Stomach smooth muscle (tissue), 2 donors: ENCODE results near the gene GRK6.
A peak's percentile ranks its signal among the peaks of the same experiment; 100 is the strongest.

ENCODE experiments used
- H3K27ac ChIP-seq: one replicate; pipeline ENCODE4 v1.7.0; 2013; ENCODE audit warnings: mild to moderate bottlenecking, low read length, inconsistent platforms
- H3K27me3 ChIP-seq, 2 donors: one replicate each; pipeline ENCODE4 v1.7.0; 2013; ENCODE audit warnings: low read length in 2 of 2; ENCODE audit not compliant: insufficient read depth in 2 of 2, control insufficient read depth in 1 of 2
- H3K36me3 ChIP-seq, 2 donors: one replicate each; pipeline ENCODE4 v1.7.0; 2013; ENCODE audit warnings: low read length in 2 of 2; ENCODE audit not compliant: control insufficient read depth in 2 of 2, insufficient read depth in 2 of 2
- H3K4me1 ChIP-seq: one replicate; pipeline ENCODE4 v1.7.0; 2013; ENCODE audit warnings: low read length; ENCODE audit not compliant: control insufficient read depth, insufficient read depth
- H3K4me3 ChIP-seq, 2 donors: one replicate each; pipeline ENCODE4 v1.7.0; 2013; ENCODE audit warnings: low read length in 2 of 2
- H3K9ac ChIP-seq, 2 donors: one replicate each; pipeline ENCODE4 v1.7.0; 2013; ENCODE audit warnings: low read length in 2 of 2, mild to moderate bottlenecking in 1 of 2
- H3K9me3 ChIP-seq, 2 donors: one replicate each; pipeline ENCODE4 v1.7.0; 2013; ENCODE audit warnings: low read length in 2 of 2; ENCODE audit not compliant: control insufficient read depth in 2 of 2
- donor health status: healthy.
- donor health status: Pancreatic carcinoma.

GRK6 gene

DNA sequence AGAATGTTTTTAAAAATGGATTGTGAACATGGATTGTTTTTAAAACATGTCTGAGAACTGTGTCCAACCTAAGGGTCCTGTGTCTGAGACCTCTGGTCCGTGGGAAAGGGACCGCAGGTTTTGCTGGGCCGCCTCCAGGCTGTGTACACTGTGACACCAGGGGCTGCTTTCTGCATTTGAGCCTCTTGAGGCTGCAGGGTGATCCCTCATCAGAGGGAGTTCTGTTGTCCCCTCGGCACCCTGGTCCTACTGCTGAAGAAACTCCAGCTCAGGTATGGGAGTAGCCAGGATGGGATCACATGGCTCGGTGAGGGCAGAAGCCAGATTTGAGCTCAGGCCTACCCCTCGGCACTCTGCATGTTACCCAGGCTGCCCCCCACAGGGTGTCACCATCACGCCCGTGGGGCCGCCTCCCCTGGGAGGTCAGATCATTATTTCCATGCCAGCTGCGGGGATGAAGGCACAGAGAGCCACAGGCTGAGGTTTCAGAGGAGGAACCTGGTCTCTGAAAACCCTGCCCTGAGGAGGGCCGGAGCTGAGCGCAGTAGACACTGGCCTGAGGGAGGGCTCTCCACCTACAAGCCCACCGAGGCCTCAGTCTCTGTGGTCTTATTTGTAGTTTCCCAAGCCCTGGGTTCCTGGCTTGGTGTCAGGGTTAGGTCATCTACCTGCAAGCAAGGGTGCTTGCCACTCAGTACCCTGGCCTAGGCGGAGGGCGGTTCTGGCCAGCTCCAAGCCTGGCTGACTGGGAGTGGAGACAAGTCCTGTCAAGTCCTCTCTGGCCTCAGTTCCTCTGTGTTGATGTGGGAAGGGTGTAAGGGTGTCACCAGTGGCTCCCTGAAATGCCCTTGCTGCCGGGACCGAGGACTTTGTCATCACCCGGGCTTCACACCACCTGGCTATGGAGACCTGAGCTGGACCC is 22.9 kb downstream of the GRK6 start:
- Histone ChIP-seq H3K9ac (no peak overlapping the region), H3K27ac (no peak overlapping the region), H3K27me3 (peaks cover 12 to 35% of the 10 kb centered on the region in 2 donors), H3K4me1 (peaks cover 31% of the 10 kb centered on the region), H3K9me3 (no peaks in the 10 kb centered on the region), H3K36me3 (no peaks in the 10 kb centered on the region), H3K4me3 (no peak overlapping the region)

GRCh38 chr5:177450667-177451424 is 24.4 kb downstream of the GRK6 start:
- Histone ChIP-seq H3K9ac (no peak overlapping the region), H3K4me1 (peaks cover 43% of the 10 kb centered on the region), H3K27me3 (peaks cover 12 to 35% of the 10 kb centered on the region in 2 donors), H3K9me3 (no peaks in the 10 kb centered on the region), H3K27ac (no peak overlapping the region), H3K36me3 (no peaks in the 10 kb centered on the region), H3K4me3 (no peak overlapping the region)

DNA sequence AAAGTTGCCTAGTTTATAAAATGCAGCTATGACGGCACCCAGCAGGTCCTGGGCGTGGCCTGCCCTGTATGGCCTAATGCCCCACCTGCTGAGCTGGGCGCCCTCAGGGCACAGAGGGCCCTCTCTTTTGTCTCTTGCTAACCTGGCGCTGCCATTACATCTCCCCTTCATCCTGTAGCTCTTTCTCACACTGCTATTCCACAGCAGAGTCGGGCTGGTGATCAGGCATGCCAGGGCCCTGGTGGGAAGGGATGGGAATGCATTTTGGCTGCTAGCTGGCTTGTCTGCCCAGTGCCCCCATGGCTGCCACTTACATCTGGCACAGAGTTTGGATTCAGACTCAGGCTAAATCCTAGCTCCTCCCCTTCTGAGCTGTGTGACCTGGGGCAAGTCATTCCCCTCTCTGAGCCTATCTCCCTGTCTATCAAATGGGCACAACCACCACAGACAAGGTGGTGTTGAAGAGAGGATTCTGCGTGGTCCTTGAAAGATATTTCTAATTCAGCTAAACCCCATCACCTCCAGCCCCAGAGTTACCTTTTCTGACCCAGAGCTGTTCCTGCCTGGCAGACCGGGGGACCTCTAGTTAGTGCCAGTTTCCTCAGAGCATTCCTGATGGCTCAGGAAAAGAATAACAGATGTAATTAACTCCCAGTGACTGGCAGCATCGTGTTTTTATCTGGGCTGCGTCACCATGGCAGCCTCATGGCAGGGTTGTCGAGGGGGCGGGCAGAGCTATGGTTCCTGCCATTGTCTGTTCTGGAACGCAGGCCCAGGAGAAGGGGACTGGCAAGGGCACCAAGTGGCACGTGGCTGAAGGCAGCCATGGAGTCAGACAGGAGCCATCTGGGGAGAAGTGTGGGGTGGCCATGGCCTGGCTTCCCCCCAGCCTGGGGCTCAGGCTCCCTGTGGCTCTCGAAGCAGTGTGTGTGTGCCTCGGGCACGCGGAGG is 26.5 kb downstream of the GRK6 start:
- Histone ChIP-seq H3K9ac (no peak overlapping the region), H3K4me3 (no peak overlapping the region), H3K36me3 (no peaks in the 10 kb centered on the region), H3K4me1 (peaks cover 42% of the 10 kb centered on the region), H3K27me3 (peaks cover 9 to 31% of the 10 kb centered on the region in 2 donors), H3K9me3 (no peaks in the 10 kb centered on the region), H3K27ac (no peak overlapping the region)

DNA sequence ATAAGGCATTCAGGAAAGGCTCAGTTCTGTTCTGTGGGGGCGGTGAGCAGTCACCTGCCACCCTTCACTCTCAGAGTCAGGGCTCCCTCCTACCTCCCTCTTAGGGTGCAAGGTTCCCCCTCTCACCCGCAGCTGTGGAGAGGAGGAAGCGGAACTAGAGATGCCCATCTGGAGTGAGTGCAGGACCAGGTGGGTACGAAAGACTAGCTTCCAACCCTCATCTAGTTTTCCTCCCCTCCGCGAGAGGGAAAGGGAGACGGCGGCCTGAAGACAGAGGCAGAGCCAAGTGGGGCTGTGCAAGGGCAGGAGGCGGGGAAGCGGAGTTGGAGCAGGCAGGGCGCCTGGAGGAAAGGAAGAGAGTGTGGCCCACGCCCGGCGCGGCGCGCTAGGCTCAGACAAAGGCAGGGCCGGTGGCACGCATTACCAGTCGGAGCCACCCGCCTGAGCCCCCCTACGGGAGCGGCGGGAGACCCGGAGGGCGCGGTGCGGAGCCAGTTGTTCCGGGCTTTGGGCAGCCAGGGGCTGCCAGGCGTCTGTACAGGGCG is 27.4 kb downstream of the GRK6 start:
- H3K27me3 ChIP-seq: peaks cover 7 to 22% of the 10 kb centered on the region in 2 donors
- H3K36me3 ChIP-seq: peaks cover 0 to 6% of the 10 kb centered on the region in 2 donors
- H3K4me3 ChIP-seq: peak overlapping the region; percentile 29 to 80
- H3K9me3 ChIP-seq: no peaks in the 10 kb centered on the region
- H3K27ac ChIP-seq: no peak overlapping the region
- H3K9ac ChIP-seq: peak overlapping the region; percentile 37 to 47
- H3K4me1 ChIP-seq: peaks cover 39% of the 10 kb centered on the region

- H3K9me3 ChIP-seq: no peaks in the 10 kb centered on the region
- H3K4me3 ChIP-seq: peak overlapping the region; percentile 70 to 80
- peaks cover 39% of the 10 kb centered on the region for H3K4me1 ChIP-seq
- H3K9ac ChIP-seq: peak overlapping the region; percentile 37 to 42
- H3K27me3 ChIP-seq: peaks cover 7 to 17% of the 10 kb centered on the region in 2 donors
- H3K36me3 ChIP-seq: peaks cover 0 to 10% of the 10 kb centered on the region in 2 donors
- H3K27ac ChIP-seq: peak overlapping the region; percentile 37
These were observed 28.0 kb downstream of the GRK6 start for GRCh38 chr5:177454397-177455035.

- peaks cover 0 to 12% of the 10 kb centered on the region in 2 donors for H3K36me3 ChIP-seq
- no peaks in the 10 kb centered on the region for H3K9me3 ChIP-seq
- peaks cover 7 to 11% of the 10 kb centered on the region in 2 donors for H3K27me3 ChIP-seq
- peak overlapping the region; percentile 42 to 53 for H3K9ac ChIP-seq
- peak overlapping the region; percentile 41 for H3K27ac ChIP-seq
- H3K4me3 ChIP-seq: peak overlapping the region; percentile 70 to 80
- peaks cover 39% of the 10 kb centered on the region for H3K4me1 ChIP-seq
These were observed 28.7 kb downstream of the GRK6 start for GRCh38 chr5:177455036-177455660.

DNA sequence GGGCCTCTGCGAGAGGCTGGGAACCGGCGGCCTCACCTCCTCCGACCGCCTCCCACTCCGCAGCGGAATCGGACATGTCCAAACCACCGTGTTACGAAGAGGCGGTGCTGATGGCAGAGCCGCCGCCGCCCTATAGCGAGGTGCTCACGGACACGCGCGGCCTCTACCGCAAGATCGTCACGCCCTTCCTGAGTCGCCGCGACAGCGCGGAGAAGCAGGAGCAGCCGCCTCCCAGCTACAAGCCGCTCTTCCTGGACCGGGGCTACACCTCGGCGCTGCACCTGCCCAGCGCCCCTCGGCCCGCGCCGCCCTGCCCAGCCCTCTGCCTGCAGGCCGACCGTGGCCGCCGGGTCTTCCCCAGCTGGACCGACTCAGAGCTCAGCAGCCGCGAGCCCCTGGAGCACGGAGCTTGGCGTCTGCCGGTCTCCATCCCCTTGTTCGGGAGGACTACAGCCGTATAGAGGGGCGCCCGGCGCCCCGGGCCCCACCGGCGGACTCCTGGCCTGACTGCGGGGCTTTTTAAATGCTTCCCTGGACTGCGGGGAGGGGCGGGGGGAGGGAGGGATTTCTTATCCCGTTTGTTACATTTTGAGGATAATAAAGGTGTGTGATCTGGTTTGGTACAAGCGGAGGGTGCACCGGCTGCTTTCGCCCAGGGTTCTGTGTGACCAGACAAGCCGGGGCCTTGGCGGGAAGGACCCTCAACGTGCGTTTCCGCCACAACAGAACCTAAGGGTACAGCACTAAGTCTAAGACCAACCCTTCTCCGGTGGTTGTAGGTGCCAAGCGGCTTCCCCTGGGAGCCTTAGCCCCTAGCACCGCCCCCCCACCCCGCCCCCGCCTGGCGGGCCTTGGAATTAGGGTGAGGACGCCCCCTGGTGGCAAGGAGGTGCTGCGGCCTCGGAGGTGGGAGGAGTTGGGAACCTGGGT is 29.4 kb downstream of the GRK6 start:
- H3K4me1 ChIP-seq: peaks cover 39% of the 10 kb centered on the region
- peak overlapping the region in 1 of 2 donors; percentile 53 for H3K9ac ChIP-seq

DNA sequence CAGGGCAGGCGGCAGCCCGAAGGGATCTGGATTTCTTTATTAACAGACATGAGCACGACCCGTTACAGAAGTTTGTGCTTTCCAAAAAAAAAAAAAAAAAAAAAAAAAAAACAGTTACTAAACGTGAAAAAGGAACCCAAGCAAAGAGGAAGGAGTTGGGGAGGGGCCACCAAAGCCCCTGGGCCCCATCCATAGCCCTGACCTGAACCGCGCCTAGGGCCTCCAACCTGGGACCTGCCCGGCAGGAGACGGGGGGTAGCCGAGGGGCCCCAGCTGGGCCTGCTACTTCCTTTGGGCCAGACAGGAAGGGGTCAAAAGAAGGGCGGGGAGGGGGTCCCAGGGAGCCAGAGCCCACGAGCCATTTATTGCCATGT is 30.1 kb downstream of the GRK6 start:
- Histone ChIP-seq H3K4me3 (no peak overlapping the region), H3K9me3 (no peaks in the 10 kb centered on the region), H3K4me1 (peaks cover 39% of the 10 kb centered on the region), H3K36me3 (peaks cover 0 to 13% of the 10 kb centered on the region in 2 donors), H3K9ac (no peak overlapping the region), H3K27me3 (peaks cover 2 to 7% of the 10 kb centered on the region in 2 donors), H3K27ac (peak overlapping the region; percentile 69)

More for the DNA sequence above, 29.4 kb downstream of the GRK6 start:
- H3K9me3 ChIP-seq: no peaks in the 10 kb centered on the region
- H3K4me3 ChIP-seq: peak overlapping the region; percentile 70 to 80
- H3K27me3 ChIP-seq: peaks cover 3 to 7% of the 10 kb centered on the region in 2 donors
- H3K27ac ChIP-seq: peak overlapping the region; percentile 41
- H3K36me3 ChIP-seq: peaks cover 0 to 12% of the 10 kb centered on the region in 2 donors
